Measurements from ENCODE around the gene PTTG1IP2.

DNA sequence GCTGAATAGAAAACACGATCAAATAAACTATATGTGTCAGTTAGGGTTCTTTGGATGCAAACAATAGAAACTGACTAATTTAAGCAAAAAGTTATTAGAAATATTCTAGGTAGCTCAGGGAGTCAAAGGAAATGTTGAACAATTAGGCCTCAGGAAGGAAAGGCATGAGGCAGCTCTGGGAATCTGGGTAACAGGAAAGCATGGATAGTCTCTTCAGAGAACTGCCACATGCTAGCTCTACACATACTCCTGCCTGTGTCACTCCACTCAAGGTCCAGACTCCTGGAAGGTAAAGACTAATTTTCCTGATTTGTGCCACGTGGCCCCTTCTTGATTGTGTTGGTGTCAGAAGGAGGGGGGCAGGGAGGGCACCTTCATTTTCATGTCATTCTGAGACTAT lies 23.8 kb upstream of the PTTG1IP2 start:
- TF ChIP-seq, protein P1, sequence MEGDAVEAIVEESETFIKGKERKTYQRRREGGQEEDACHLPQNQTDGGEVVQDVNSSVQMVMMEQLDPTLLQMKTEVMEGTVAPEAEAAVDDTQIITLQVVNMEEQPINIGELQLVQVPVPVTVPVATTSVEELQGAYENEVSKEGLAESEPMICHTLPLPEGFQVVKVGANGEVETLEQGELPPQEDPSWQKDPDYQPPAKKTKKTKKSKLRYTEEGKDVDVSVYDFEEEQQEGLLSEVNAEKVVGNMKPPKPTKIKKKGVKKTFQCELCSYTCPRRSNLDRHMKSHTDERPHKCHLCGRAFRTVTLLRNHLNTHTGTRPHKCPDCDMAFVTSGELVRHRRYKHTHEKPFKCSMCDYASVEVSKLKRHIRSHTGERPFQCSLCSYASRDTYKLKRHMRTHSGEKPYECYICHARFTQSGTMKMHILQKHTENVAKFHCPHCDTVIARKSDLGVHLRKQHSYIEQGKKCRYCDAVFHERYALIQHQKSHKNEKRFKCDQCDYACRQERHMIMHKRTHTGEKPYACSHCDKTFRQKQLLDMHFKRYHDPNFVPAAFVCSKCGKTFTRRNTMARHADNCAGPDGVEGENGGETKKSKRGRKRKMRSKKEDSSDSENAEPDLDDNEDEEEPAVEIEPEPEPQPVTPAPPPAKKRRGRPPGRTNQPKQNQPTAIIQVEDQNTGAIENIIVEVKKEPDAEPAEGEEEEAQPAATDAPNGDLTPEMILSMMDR (conservative IDR thresholded peaks at IDR 0.05; ENCODE audit: low read length), result no peak
- no peak for TF ChIP-seq EZH2phosphoT487 (IDR thresholded peaks at IDR 0.05; ENCODE audit: borderline replicate concordance, low read depth, low read length)
